Activated CD4-positive, alpha-beta memory T cell treated with anti-CD3 and anti-CD28 coated beads for 36 hours (primary cell): ENCODE measurements around the gene RHBDF2. TPM values are rescaled to one million over a fixed set of nuclear protein-coding genes. Genes with fewer than 3 reads are reported as not detected.
"Not testable (repeated sequence)": the region's sequence is repeated elsewhere in the genome, so short reads cannot be mapped to it uniquely, and the experiment has no call there.

Experiments
- CTCF ChIA-PET: fragments of 350-600 bp; sonication (Branson Sonifier 250); formaldehyde crosslinking; loops from one replicate; lab custom pipeline; 2021; ENCODE audit warnings: antibody characterized with exemption, inconsistent platforms; lab: Charles Lee
- POLR2A ChIA-PET: fragments of 350-600 bp; sonication (Branson Sonifier 250); formaldehyde crosslinking; loops from one replicate; lab custom pipeline; 2021; ENCODE audit warnings: antibody characterized with exemption; lab: Charles Lee
- DNase-seq: peaks from one replicate; pipeline ENCODE4 v3.0.0-alpha.2; 2020
- H3K27ac Mint-ChIP-seq: one replicate; pipeline ENCODE4 v1.8.0; 2021; ENCODE audit warnings: mixed read lengths
- H3K27me3 Mint-ChIP-seq: one replicate; pipeline ENCODE4 v1.8.0; 2021; ENCODE audit warnings: mixed read lengths
- H3K36me3 Mint-ChIP-seq: one replicate; pipeline ENCODE4 v1.8.0; 2021; ENCODE audit warnings: mixed read lengths
- H3K4me1 Mint-ChIP-seq: one replicate; pipeline ENCODE4 v1.8.0; 2021; ENCODE audit warnings: low read depth, mixed read lengths
- H3K4me3 Mint-ChIP-seq: one replicate; pipeline ENCODE4 v1.8.0; 2021; ENCODE audit warnings: mild to moderate bottlenecking, mixed read lengths
- H3K9me3 Mint-ChIP-seq: one replicate; pipeline ENCODE4 v1.8.0; 2021; ENCODE audit warnings: mixed read lengths
- intact Hi-C: fragments of 100-400 bp; cut with micrococcal nuclease; formaldehyde crosslinking; loops from one replicate; pipeline ENCODE4 v1.15.1; 2023
- total RNA-seq, 2 experiments: library from RNA; stranded (reverse); gene quantifications; one replicate each; pipeline ENCODE4 v1.2.3, GENCODE V29; 2021

The RHBDF2 gene
- total RNA-seq, 2 experiments from 2014 or later: 28.9 to 30.0 TPM

GRCh38 chr17:76508472-76509063 is 7.3 kb upstream of the RHBDF2 start:
- H3K9me3 Mint-ChIP-seq, H3K36me3 Mint-ChIP-seq, intact Hi-C loops, H3K4me3 Mint-ChIP-seq, H3K27ac Mint-ChIP-seq, H3K27me3 Mint-ChIP-seq, DNase-seq, POLR2A ChIA-PET: not testable (repeated sequence)
- CTCF ChIA-PET: interaction anchor here (1.0 to 7.6 kb wide), 7 partner anchors 14 to 124 kb away, joined by 3 to 95 read pairs (median 16); partner anchors contain the start of genes AANAT and SPHK1
- H3K4me1 Mint-ChIP-seq: peaks cover 21% of the 10 kb centered on the region

GRCh38 chr17:76506408-76507345 is 5.5 kb upstream of the RHBDF2 start:
- POLR2A ChIA-PET: interaction anchor here (0.8 kb wide), 1 partner anchor 11 kb away, joined by 3 read pairs; no protein-coding TSS in a partner anchor
- H3K9me3 Mint-ChIP-seq: no peaks in the 10 kb centered on the region
- intact Hi-C loops: loop anchor here (1.0 to 2.0 kb wide), 3 partner anchors 40 to 204 kb away; no protein-coding TSS in a partner anchor
- no peaks in the 10 kb centered on the region for H3K27me3 Mint-ChIP-seq
- H3K4me1 Mint-ChIP-seq: peaks cover 12% of the 10 kb centered on the region
- H3K36me3 Mint-ChIP-seq: no peaks in the 10 kb centered on the region
- H3K27ac Mint-ChIP-seq: no peak overlapping the region
- DNase-seq: peak; percentile 93
- CTCF ChIA-PET: interaction anchor here (0.7 to 7.6 kb wide), 23 partner anchors 8 to 896 kb away, joined by 3 to 95 read pairs (median 6); partner anchors contain the start of genes AANAT, SPHK1 and UBE2O
- H3K4me3 Mint-ChIP-seq: no peak overlapping the region

- ChIA-PET POLR2A (no interaction called here), CTCF (interaction anchor here (4.0 to 7.6 kb wide), 3 partner anchors 11 to 94 kb away, joined by 17 to 95 read pairs (median 72); partner anchors contain the start of gene AANAT)
- Mint-ChIP-seq H3K36me3 (no peaks in the 10 kb centered on the region), H3K9me3 (no peaks in the 10 kb centered on the region), H3K27ac (no peak overlapping the region), H3K4me1 (peaks cover 32% of the 10 kb centered on the region), H3K27me3 (no peaks in the 10 kb centered on the region), H3K4me3 (no peak overlapping the region)
- intact Hi-C loops: loop anchor here (5.0 kb wide), 1 partner anchor 52 kb away; the partner anchor contains the start of gene UBE2O
- no peak for DNase-seq
These were observed 2.9 kb upstream of the RHBDF2 start for GRCh38 chr17:76504117-76504516.

- H3K9me3 Mint-ChIP-seq: no peaks in the 10 kb centered on the region
- no peak overlapping the region for H3K27ac Mint-ChIP-seq
- H3K4me1 Mint-ChIP-seq: peaks cover 42% of the 10 kb centered on the region
- no peak for DNase-seq
- ChIA-PET POLR2A (interaction anchor here (0.9 kb wide), 1 partner anchor 9 kb away, joined by 3 read pairs; no protein-coding TSS in a partner anchor), CTCF (interaction anchor here (0.7 to 7.6 kb wide), 12 partner anchors 8 to 149 kb away, joined by 3 to 95 read pairs (median 4); partner anchors contain the start of genes AANAT, PRPSAP1 and UBE2O)
- intact Hi-C loops: loop anchor here (5.0 kb wide), 1 partner anchor 50 kb away; the partner anchor contains the start of gene UBE2O
- no peaks in the 10 kb centered on the region for H3K27me3 Mint-ChIP-seq
- H3K4me3 Mint-ChIP-seq: no peak overlapping the region
- H3K36me3 Mint-ChIP-seq: no peaks in the 10 kb centered on the region
These were observed 1.4 kb upstream of the RHBDF2 start for GRCh38 chr17:76502341-76503211.

GRCh38 chr17:76501827-76502307 is 644 bp upstream of the RHBDF2 start:
- peak overlapping the region; percentile 74 for H3K4me3 Mint-ChIP-seq
- ChIA-PET POLR2A (interaction anchor here (1.0 to 1.1 kb wide), 2 partner anchors 13 to 45 kb away, joined by 3 to 7 read pairs; no protein-coding TSS in a partner anchor), CTCF (interaction anchor here (0.9 to 7.6 kb wide), 9 partner anchors 9 to 104 kb away, joined by 3 to 95 read pairs (median 5); partner anchors contain the start of genes AANAT and UBE2O)
- H3K27ac Mint-ChIP-seq: peak overlapping the region; percentile 85
- intact Hi-C loops: loop anchor here (1.0 to 5.0 kb wide), 3 partner anchors 13 to 50 kb away; partner anchors contain the start of gene UBE2O
- no peaks in the 10 kb centered on the region for H3K36me3 Mint-ChIP-seq
- peaks cover 46% of the 10 kb centered on the region for H3K4me1 Mint-ChIP-seq
- DNase-seq: no peak
- H3K27me3 Mint-ChIP-seq: no peaks in the 10 kb centered on the region
- no peaks in the 10 kb centered on the region for H3K9me3 Mint-ChIP-seq

- Mint-ChIP-seq H3K36me3 (no peaks in the 10 kb centered on the region), H3K27ac (peak overlapping the region; percentile 18), H3K4me1 (peaks cover 42% of the 10 kb centered on the region), H3K4me3 (peak overlapping the region; percentile 86), H3K9me3 (no peaks in the 10 kb centered on the region), H3K27me3 (no peaks in the 10 kb centered on the region)
- DNase-seq: no peak
- ChIA-PET POLR2A (interaction anchor here (0.7 to 1.1 kb wide), 2 partner anchors 8 to 9 kb away, joined by 3 to 5 read pairs; no protein-coding TSS in a partner anchor), CTCF (interaction anchor here (0.6 to 1.4 kb wide), 4 partner anchors 23 to 147 kb away, joined by 4 to 8 read pairs (median 6); partner anchors contain the start of gene PRPSAP1)
- intact Hi-C loops: loop anchor here (1.0 to 5.0 kb wide), 3 partner anchors 15 to 48 kb away; partner anchors contain the start of gene UBE2O
These were observed 541 bp downstream of the RHBDF2 start for GRCh38 chr17:76500747-76501017.

GRCh38 chr17:76500074-76500746 is 1.0 kb downstream of the RHBDF2 start:
- H3K27me3 Mint-ChIP-seq: no peaks in the 10 kb centered on the region
- intact Hi-C loops: loop anchor here (5.0 kb wide), 1 partner anchor 48 kb away; the partner anchor contains the start of gene UBE2O
- peak; percentile 28 for DNase-seq
- peaks cover 42% of the 10 kb centered on the region for H3K4me1 Mint-ChIP-seq
- no peaks in the 10 kb centered on the region for H3K9me3 Mint-ChIP-seq
- H3K27ac Mint-ChIP-seq: peak overlapping the region; percentile 18
- ChIA-PET POLR2A (interaction anchor here (0.6 to 1.1 kb wide), 3 partner anchors 8 to 57 kb away, joined by 3 to 5 read pairs (median 3); no protein-coding TSS in a partner anchor), CTCF (interaction anchor here (0.6 to 2.6 kb wide), 6 partner anchors 23 to 146 kb away, joined by 3 to 11 read pairs (median 6); partner anchors contain the start of genes AANAT and PRPSAP1)
- peak overlapping the region; percentile 86 for H3K4me3 Mint-ChIP-seq
- H3K36me3 Mint-ChIP-seq: no peaks in the 10 kb centered on the region

GRCh38 chr17:76499267-76499667 is 2.0 kb downstream of the RHBDF2 start:
- Mint-ChIP-seq H3K9me3 (no peaks in the 10 kb centered on the region), H3K36me3 (no peaks in the 10 kb centered on the region), H3K4me1 (peaks cover 47% of the 10 kb centered on the region), H3K27me3 (no peaks in the 10 kb centered on the region), H3K4me3 (no peak overlapping the region), H3K27ac (no peak overlapping the region)
- intact Hi-C loops: no loop called here
- POLR2A ChIA-PET: no interaction called here
- no peak for DNase-seq
- CTCF ChIA-PET: interaction anchor here (0.7 to 2.6 kb wide), 4 partner anchors 32 to 125 kb away, joined by 3 to 11 read pairs (median 6); partner anchors contain the start of gene AANAT

GRCh38 chr17:76498876-76499251 is 2.4 kb downstream of the RHBDF2 start:
- Mint-ChIP-seq H3K4me3 (no peak overlapping the region), H3K27ac (no peak overlapping the region)

More at GRCh38 chr17:76498876-76499251, 2.4 kb downstream of the RHBDF2 start:
- intact Hi-C loops: no loop called here
- Mint-ChIP-seq H3K27me3 (no peaks in the 10 kb centered on the region), H3K4me1 (peaks cover 49% of the 10 kb centered on the region), H3K9me3 (no peaks in the 10 kb centered on the region), H3K36me3 (no peaks in the 10 kb centered on the region)
- POLR2A ChIA-PET: no interaction called here
- DNase-seq: no peak
- CTCF ChIA-PET: interaction anchor here (0.7 to 2.6 kb wide), 2 partner anchors 32 to 125 kb away, joined by 3 to 11 read pairs; partner anchors contain the start of gene AANAT
